ENCODE data around the gene DEXI.

The DEXI gene

GRCh38 chr16:10942352-10943063 is at the start of gene DEXI:
DEXI (minus strand) TSS chr16:10942468; CDS start chr16:10942005, 463 bp downstream.
- DNase-seq, result peak; percentile 95

- no peak for DNase-seq
Observed at GRCh38 chr16:10990378-10990777, 48.1 kb upstream of the DEXI start.

GRCh38 chr16:10989559-10989958 is 47.3 kb upstream of the DEXI start:
- no peak for DNase-seq

- DNase-seq, result no peak
Observed at GRCh38 chr16:10988879-10989278, 46.6 kb upstream of the DEXI start.

- DNase-seq, result peak; percentile 78
Observed at GRCh38 chr16:10988164-10988803, 46.0 kb upstream of the DEXI start.

GRCh38 chr16:10987361-10988163 is 45.3 kb upstream of the DEXI start:
- DNase-seq, result no peak

GRCh38 chr16:10984509-10984908 is 42.2 kb upstream of the DEXI start:
- no peak for DNase-seq

GRCh38 chr16:10983159-10983558 is 40.9 kb upstream of the DEXI start:
- no peak for DNase-seq

GRCh38 chr16:10982465-10983150 is 40.3 kb upstream of the DEXI start:
- DNase-seq, result no peak

- DNase-seq, result peak; percentile 53
Observed at GRCh38 chr16:10981697-10982216, 39.5 kb upstream of the DEXI start.

GRCh38 chr16:10980813-10981212 is 38.5 kb upstream of the DEXI start:
- DNase-seq, result no peak

GRCh38 chr16:10979717-10980601 is 37.7 kb upstream of the DEXI start:
- no peak for DNase-seq

GRCh38 chr16:10978871-10979446 is 36.7 kb upstream of the DEXI start:
- DNase-seq, result no peak

GRCh38 chr16:10978124-10978523 is 35.9 kb upstream of the DEXI start:
- DNase-seq, result no peak

- DNase-seq, result no peak
Observed at GRCh38 chr16:10976634-10977033, 34.4 kb upstream of the DEXI start.

GRCh38 chr16:10972819-10973464 is 30.7 kb upstream of the DEXI start:
- no peak for DNase-seq

- DNase-seq, result no peak
Observed at GRCh38 chr16:10972108-10972818, 30.0 kb upstream of the DEXI start.

GRCh38 chr16:10971560-10971961 is 29.3 kb upstream of the DEXI start:
- DNase-seq, result no peak

GRCh38 chr16:10970065-10970464 is 27.8 kb upstream of the DEXI start:
- DNase-seq, result no peak

GRCh38 chr16:10969615-10970014 is 27.3 kb upstream of the DEXI start:
- DNase-seq, result no peak
